Measurements from ENCODE around the gene SLC5A3.

DNA sequence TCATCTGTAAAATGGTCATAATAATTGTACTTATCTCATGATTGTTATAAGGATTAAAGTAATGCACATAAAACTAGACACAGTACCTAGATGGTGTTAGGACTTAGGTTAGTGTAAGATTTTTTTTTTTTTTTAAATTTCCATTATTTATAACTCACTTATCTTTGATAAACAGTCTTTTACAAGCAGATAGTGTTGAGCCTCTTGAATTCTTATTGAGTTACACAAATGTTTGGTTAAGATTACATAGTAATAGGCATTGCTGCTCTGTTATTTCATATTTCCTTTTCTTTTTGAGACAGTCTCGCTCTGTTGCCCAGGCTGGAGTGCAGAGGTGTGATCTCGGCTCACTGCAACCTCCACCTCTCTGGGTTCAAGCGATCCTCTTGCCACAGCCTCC is 15.4 kb downstream of the SLC5A3 start:
- TF ChIP-seq, protein P1, sequence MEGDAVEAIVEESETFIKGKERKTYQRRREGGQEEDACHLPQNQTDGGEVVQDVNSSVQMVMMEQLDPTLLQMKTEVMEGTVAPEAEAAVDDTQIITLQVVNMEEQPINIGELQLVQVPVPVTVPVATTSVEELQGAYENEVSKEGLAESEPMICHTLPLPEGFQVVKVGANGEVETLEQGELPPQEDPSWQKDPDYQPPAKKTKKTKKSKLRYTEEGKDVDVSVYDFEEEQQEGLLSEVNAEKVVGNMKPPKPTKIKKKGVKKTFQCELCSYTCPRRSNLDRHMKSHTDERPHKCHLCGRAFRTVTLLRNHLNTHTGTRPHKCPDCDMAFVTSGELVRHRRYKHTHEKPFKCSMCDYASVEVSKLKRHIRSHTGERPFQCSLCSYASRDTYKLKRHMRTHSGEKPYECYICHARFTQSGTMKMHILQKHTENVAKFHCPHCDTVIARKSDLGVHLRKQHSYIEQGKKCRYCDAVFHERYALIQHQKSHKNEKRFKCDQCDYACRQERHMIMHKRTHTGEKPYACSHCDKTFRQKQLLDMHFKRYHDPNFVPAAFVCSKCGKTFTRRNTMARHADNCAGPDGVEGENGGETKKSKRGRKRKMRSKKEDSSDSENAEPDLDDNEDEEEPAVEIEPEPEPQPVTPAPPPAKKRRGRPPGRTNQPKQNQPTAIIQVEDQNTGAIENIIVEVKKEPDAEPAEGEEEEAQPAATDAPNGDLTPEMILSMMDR (IDR thresholded peaks at IDR 0.05), result no peak
- TF ChIP-seq POLR2A (IDR thresholded peaks at IDR 0.05), result no peak
